ENCODE measurements around the gene COL13A1.

The COL13A1 gene

DNA sequence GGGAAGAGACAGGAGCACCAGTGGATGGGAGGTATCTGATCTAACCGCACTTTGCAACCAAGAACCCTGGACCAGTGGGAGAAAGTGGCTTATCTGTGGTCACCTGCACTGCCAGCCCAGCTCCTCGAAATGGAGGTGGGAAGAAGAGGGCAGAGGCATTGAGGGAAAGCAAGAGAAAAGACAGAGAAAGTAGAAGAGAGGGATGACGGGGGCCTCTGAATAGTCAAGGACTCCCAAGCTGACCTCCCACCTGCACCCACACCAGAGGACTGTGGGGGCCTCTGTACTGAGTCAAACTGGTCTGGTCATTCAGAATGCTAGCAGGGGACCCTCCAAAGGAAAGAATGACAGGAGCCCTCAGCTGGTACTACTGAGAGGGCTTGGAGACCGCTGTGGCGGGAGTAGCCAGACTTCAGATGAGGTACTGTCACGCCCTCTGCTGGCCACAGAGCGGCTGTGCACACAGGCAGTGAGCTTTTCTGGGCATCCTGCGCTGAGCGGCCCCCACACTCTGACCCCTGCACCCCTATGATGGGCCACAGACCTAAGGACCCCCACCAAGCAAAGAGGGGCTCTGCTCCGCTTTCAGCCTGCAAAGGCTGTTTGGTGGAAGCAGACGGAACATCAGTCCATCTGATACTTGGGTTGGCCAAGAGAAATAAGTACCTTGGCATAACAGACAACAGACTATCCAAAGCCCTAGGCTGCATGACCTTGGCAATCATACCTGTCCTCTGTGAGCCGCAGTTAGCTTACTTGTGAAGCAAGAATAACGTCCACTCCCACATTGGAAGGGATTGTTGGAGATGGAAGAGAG, 112.9 kb downstream of the COL13A1 start:
- Histone ChIP-seq H3K27ac (ENCODE audit: low read length) (no peak overlapping the region), H3K4me3 (ENCODE audit: low read depth in 1 of 2, low read length in 2 of 2) (no peak overlapping the region), H3K36me3 (ENCODE audit: control insufficient read depth in 1 of 2, insufficient read depth in 2 of 2, low read length in 2 of 2) (no peaks in the 10 kb centered on the region), H3K27me3 (ENCODE audit: low read depth, low read length) (no peaks in the 10 kb centered on the region), H3K9me3 (ENCODE audit: control insufficient read depth in 1 of 2, low read length in 2 of 2) (no peaks in the 10 kb centered on the region), H3K4me1 (ENCODE audit: control insufficient read depth in 1 of 2, insufficient read depth in 2 of 2, low read length in 2 of 2) (peaks cover 6 to 23% of the 10 kb centered on the region in 2 donors)

DNA sequence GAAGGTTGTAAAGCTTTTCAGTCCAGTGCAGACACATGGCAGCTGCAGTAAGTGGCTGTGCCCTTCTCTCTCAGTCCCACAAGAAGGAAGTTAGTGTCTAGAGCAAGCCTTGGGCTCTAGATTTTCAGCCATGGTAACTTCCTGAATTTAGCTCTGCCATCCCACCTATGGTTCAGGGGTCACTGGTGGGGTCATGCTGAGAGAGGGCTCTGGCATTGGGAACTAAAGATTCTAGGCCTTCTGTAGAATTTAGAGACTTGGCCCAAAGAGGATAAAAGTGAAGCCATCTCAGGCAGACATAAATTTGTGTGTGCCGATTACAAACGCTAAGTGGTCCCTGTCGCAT, 113.5 kb downstream of the COL13A1 start:
- no peaks in the 10 kb centered on the region for H3K9me3 ChIP-seq (ENCODE audit: control insufficient read depth in 1 of 2, low read length in 2 of 2)
- H3K4me3 ChIP-seq (ENCODE audit: low read depth in 1 of 2, low read length in 2 of 2): no peak overlapping the region
- H3K36me3 ChIP-seq (ENCODE audit: control insufficient read depth in 1 of 2, insufficient read depth in 2 of 2, low read length in 2 of 2): no peaks in the 10 kb centered on the region
- H3K4me1 ChIP-seq (ENCODE audit: control insufficient read depth in 1 of 2, insufficient read depth in 2 of 2, low read length in 2 of 2): peaks cover 6 to 23% of the 10 kb centered on the region in 2 donors
- H3K27ac ChIP-seq (ENCODE audit: low read length): no peak overlapping the region
- H3K27me3 ChIP-seq (ENCODE audit: low read depth, low read length): no peaks in the 10 kb centered on the region

DNA sequence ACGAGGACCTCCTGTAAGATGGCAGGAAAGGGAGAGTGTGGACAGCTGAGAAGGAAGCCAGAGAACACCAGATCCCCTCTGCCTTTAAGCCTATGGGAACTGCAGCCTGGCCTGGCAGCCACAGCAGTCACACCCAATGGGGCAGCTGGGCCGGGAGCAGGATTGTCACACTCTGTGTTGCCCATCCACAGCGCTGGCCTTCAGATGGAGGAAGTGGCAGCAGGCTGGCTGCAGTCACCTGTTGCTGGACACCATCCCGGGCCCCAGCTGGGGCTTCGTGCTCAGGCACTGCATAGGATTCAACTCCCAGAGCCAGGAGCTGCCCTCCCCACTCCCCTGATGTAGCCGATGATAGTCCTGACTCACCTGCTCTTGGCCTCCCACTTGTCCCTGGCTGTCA, 114.4 kb downstream of the COL13A1 start:
- H3K27me3 ChIP-seq (ENCODE audit: low read depth, low read length): no peaks in the 10 kb centered on the region
- no peaks in the 10 kb centered on the region for H3K9me3 ChIP-seq (ENCODE audit: control insufficient read depth in 1 of 2, low read length in 2 of 2)
- no peak overlapping the region for H3K4me3 ChIP-seq (ENCODE audit: low read depth in 1 of 2, low read length in 2 of 2)
- no peaks in the 10 kb centered on the region for H3K36me3 ChIP-seq (ENCODE audit: control insufficient read depth in 1 of 2, insufficient read depth in 2 of 2, low read length in 2 of 2)
- H3K27ac ChIP-seq (ENCODE audit: low read length): no peak overlapping the region
- peaks cover 6 to 20% of the 10 kb centered on the region in 2 donors for H3K4me1 ChIP-seq (ENCODE audit: control insufficient read depth in 1 of 2, insufficient read depth in 2 of 2, low read length in 2 of 2)

DNA sequence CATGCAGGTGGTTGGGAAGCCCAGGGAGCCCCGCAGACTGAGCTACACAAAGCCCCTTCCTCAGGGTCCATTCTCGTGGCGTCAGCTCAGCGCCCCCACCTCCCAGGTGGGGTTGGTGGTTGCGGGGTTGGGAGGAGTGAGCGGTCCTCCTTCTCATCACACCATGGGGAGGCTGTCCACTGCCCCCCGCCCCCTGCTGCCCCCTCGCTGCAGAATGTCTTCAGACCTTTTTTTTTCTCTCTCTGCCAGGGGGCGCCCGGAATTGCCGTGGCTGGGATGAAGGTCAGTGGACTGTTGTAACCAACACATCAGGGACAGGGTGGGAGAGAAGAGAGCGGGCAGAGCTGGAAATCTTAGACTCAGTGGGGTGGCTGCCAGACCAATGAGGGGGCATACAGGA, 116.3 kb downstream of the COL13A1 start:
- Histone ChIP-seq H3K4me1 (ENCODE audit: control insufficient read depth in 1 of 2, insufficient read depth in 2 of 2, low read length in 2 of 2) (peaks cover 0 to 4% of the 10 kb centered on the region in 2 donors), H3K27ac (ENCODE audit: low read length) (no peak overlapping the region), H3K27me3 (ENCODE audit: low read depth, low read length) (no peaks in the 10 kb centered on the region), H3K36me3 (ENCODE audit: control insufficient read depth in 1 of 2, insufficient read depth in 2 of 2, low read length in 2 of 2) (no peaks in the 10 kb centered on the region), H3K9me3 (ENCODE audit: control insufficient read depth in 1 of 2, low read length in 2 of 2) (no peaks in the 10 kb centered on the region), H3K4me3 (ENCODE audit: low read depth in 1 of 2, low read length in 2 of 2) (no peak overlapping the region)

DNA sequence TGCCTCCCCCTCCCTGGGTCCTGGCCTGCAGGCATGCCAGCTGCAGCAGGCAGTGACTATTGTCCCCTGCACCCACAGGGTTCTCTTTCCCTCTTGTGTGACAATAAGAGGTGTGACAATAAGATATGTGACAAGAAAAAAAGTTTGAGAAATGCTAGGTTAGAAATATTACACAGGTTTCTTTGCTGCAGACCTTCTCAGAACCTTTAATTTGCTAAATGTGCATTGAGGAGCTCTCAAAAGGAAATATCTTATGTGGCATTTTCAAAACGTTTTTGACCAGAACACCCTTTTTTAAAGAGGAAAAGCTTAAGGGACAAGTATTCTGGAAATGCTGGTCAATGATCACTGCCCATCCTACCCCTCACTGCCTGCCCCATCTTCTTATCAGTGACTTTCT, 117.5 kb downstream of the COL13A1 start:
- peaks cover 0 to 4% of the 10 kb centered on the region in 2 donors for H3K4me1 ChIP-seq (ENCODE audit: control insufficient read depth in 1 of 2, insufficient read depth in 2 of 2, low read length in 2 of 2)
- no peak overlapping the region for H3K4me3 ChIP-seq (ENCODE audit: low read depth in 1 of 2, low read length in 2 of 2)
- no peak overlapping the region for H3K27ac ChIP-seq (ENCODE audit: low read length)
- no peaks in the 10 kb centered on the region for H3K27me3 ChIP-seq (ENCODE audit: low read depth, low read length)
- H3K36me3 ChIP-seq (ENCODE audit: control insufficient read depth in 1 of 2, insufficient read depth in 2 of 2, low read length in 2 of 2): no peaks in the 10 kb centered on the region
- no peaks in the 10 kb centered on the region for H3K9me3 ChIP-seq (ENCODE audit: control insufficient read depth in 1 of 2, low read length in 2 of 2)

DNA sequence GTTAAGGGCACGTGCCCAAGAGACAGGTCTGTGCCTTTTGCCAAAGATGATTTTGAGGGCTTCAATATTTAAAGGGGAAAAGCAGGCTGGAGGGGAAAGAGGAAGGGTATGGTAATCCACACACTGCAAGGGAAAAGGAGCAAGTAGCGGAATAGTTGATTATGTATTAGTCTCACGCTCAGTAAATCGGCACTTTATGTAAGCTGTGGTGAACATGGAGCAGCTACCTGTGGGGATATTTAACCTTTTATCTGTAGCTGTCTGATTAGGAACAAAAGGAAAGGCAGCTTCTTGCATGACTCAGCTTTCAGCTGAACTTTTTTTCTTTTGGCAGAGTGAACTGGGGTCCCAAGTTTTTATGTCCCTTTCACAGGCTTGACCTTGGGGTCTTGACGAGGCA, 123.4 kb downstream of the COL13A1 start:
- H3K36me3 ChIP-seq (ENCODE audit: control insufficient read depth in 1 of 2, insufficient read depth in 2 of 2, low read length in 2 of 2): no peaks in the 10 kb centered on the region
- H3K27me3 ChIP-seq (ENCODE audit: low read depth, low read length): no peaks in the 10 kb centered on the region
- H3K27ac ChIP-seq (ENCODE audit: low read length): no peak overlapping the region

DNA sequence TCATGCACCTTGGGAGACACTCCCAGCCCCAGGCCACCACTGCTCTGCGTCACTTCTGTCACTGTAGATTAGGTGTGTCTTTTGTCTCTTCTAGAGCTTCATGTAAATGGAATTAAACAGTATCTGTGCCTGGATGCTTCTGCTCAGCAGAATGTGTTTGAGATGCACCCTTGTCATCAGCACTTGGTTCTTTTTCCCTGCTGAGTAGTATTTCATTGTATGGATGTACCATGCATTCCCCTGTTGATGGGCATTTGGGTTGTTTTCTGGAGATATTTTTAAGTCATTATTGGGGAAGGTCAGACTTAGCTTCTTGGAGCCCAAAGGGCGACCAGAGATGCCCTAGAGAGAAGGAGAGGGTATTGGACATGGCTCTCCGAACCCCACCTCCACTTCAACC, 126.6 kb downstream of the COL13A1 start:
- Histone ChIP-seq H3K27ac (ENCODE audit: low read length) (no peak overlapping the region), H3K4me1 (ENCODE audit: control insufficient read depth in 1 of 2, insufficient read depth in 2 of 2, low read length in 2 of 2) (no peaks in the 10 kb centered on the region), H3K36me3 (ENCODE audit: control insufficient read depth in 1 of 2, insufficient read depth in 2 of 2, low read length in 2 of 2) (no peaks in the 10 kb centered on the region), H3K9me3 (ENCODE audit: control insufficient read depth in 1 of 2, low read length in 2 of 2) (peaks cover 0 to 6% of the 10 kb centered on the region in 2 donors), H3K27me3 (ENCODE audit: low read depth, low read length) (no peaks in the 10 kb centered on the region), H3K4me3 (ENCODE audit: low read depth in 1 of 2, low read length in 2 of 2) (no peak overlapping the region)

More for the DNA sequence above, 123.4 kb downstream of the COL13A1 start:
- H3K4me3 ChIP-seq (ENCODE audit: low read depth in 1 of 2, low read length in 2 of 2): no peak overlapping the region
- peaks cover 0 to 6% of the 10 kb centered on the region in 2 donors for H3K9me3 ChIP-seq (ENCODE audit: control insufficient read depth in 1 of 2, low read length in 2 of 2)
- no peaks in the 10 kb centered on the region for H3K4me1 ChIP-seq (ENCODE audit: control insufficient read depth in 1 of 2, insufficient read depth in 2 of 2, low read length in 2 of 2)

DNA sequence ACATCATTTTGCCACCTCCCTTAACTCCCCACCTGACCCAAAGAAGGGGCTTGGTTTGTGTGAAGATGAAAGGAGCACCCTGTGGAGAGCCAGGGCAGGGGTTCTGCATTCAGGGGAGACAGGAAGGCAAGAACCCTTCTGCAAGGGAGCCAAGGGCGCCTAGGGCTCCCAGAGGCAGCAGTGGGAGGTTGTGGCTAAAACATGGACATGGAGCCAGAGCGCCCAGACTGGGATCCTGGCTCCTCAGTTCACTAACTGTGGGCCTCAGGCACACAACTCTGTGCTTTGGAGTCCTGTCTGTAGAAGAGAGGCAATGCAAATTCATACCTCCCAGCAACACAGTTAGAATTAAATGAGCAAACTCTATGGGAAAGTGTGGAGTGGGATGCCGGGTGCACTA, 127.9 kb downstream of the COL13A1 start:
- H3K27me3 ChIP-seq (ENCODE audit: low read depth, low read length): no peaks in the 10 kb centered on the region
- H3K27ac ChIP-seq (ENCODE audit: low read length): no peak overlapping the region
- H3K4me1 ChIP-seq (ENCODE audit: control insufficient read depth in 1 of 2, insufficient read depth in 2 of 2, low read length in 2 of 2): no peaks in the 10 kb centered on the region
- H3K9me3 ChIP-seq (ENCODE audit: control insufficient read depth in 1 of 2, low read length in 2 of 2): peaks cover 0 to 6% of the 10 kb centered on the region in 2 donors
- no peak overlapping the region for H3K4me3 ChIP-seq (ENCODE audit: low read depth in 1 of 2, low read length in 2 of 2)
- no peaks in the 10 kb centered on the region for H3K36me3 ChIP-seq (ENCODE audit: control insufficient read depth in 1 of 2, insufficient read depth in 2 of 2, low read length in 2 of 2)

DNA sequence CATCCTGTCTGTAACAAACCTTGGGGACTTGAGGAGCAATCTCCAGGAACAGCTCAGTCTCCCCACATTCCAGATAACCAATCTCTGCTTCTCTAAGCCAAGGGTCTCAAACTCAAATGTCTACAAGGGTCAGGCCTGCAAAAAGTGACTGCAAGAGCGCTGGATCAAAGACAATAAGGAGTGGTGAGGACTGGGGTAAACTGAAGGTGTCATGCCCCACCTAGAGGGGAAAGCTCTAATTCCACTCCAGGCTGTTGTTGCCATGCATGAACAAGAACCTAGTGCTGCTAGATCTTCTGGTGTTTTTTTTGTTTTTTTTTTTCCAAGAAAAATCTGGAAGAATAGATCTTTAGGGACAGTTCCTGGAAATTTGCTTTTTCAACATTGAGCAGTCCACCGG, 133.1 kb downstream of the COL13A1 start:
- H3K4me3 ChIP-seq (ENCODE audit: low read depth in 1 of 2, low read length in 2 of 2): no peak overlapping the region
- no peak overlapping the region for H3K27ac ChIP-seq (ENCODE audit: low read length)
- no peaks in the 10 kb centered on the region for H3K27me3 ChIP-seq (ENCODE audit: low read depth, low read length)
- H3K36me3 ChIP-seq (ENCODE audit: control insufficient read depth in 1 of 2, insufficient read depth in 2 of 2, low read length in 2 of 2): no peaks in the 10 kb centered on the region
- H3K4me1 ChIP-seq (ENCODE audit: control insufficient read depth in 1 of 2, insufficient read depth in 2 of 2, low read length in 2 of 2): no peaks in the 10 kb centered on the region
- no peaks in the 10 kb centered on the region for H3K9me3 ChIP-seq (ENCODE audit: control insufficient read depth in 1 of 2, low read length in 2 of 2)

DNA sequence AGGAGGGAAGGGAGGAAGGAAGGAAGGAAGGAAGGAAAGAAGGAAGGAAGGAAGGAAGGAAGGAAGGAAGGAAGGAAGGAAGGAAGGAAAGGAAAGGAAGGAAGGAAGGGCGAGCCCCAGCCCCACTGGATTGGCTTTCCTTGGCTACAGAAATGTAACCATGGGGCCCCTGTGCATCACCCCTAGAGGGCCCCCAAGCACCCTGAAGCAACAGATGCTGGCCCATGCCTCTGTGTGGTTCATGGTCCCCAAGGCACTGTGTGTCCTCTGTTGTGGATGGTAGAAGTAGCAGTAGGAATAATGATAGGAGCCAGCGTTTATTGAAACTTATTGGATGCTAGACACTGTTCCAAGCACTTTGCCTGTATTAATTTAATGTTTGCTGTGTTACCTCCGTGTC, 134.4 kb downstream of the COL13A1 start:
- no peaks in the 10 kb centered on the region for H3K4me1 ChIP-seq (ENCODE audit: control insufficient read depth in 1 of 2, insufficient read depth in 2 of 2, low read length in 2 of 2)
- H3K27ac ChIP-seq (ENCODE audit: low read length): no peak overlapping the region
- H3K36me3 ChIP-seq (ENCODE audit: control insufficient read depth in 1 of 2, insufficient read depth in 2 of 2, low read length in 2 of 2): no peaks in the 10 kb centered on the region
- H3K27me3 ChIP-seq (ENCODE audit: low read depth, low read length): no peaks in the 10 kb centered on the region
- peaks cover 0 to 3% of the 10 kb centered on the region in 2 donors for H3K9me3 ChIP-seq (ENCODE audit: control insufficient read depth in 1 of 2, low read length in 2 of 2)
- H3K4me3 ChIP-seq (ENCODE audit: low read depth in 1 of 2, low read length in 2 of 2): no peak overlapping the region

DNA sequence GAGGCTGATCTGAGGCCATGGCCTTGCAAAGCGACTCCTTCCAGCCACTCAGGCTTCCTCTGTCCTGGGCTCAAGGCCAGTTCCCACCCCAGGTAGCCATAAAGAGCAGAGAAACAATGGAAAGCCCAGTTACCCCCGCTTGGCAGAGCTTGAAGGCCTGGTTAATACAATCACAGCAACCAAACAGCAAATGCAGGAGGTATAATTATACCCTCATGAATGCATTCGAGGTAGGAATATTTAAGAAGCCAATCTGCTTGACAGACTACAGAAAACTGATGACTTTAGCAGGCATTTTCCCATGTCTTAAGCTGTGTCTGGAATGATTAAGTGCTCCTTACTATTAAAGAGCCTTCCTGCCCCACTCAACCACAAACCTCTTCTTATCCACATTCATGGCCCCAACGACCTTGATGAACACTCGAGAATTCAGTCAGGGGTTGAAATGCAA, 136.9 kb downstream of the COL13A1 start:
- no peak overlapping the region for H3K4me3 ChIP-seq (ENCODE audit: low read depth in 1 of 2, low read length in 2 of 2)
- H3K27me3 ChIP-seq (ENCODE audit: low read depth, low read length): no peaks in the 10 kb centered on the region
- no peaks in the 10 kb centered on the region for H3K4me1 ChIP-seq (ENCODE audit: control insufficient read depth in 1 of 2, insufficient read depth in 2 of 2, low read length in 2 of 2)

DNA sequence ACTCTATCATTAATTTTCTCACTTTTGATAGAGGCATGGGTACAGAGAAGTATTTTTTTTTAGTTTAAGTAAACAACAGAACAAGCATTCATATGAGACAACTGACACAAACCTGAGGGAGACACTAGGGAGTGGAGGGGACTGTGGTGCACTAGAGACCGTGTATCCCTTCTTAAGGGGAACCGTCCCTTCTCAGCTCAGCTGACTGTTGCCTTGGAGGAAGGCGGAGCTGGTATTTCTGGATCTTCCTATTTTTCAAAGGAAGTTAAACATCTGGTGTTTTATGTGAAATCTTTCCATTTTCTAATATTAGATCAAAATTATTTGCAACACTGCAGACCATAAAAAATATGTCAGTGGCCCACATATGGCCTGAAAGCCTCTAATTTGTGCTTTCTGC, 137.4 kb downstream of the COL13A1 start:
- H3K27me3 ChIP-seq (ENCODE audit: low read depth, low read length): no peaks in the 10 kb centered on the region
- no peaks in the 10 kb centered on the region for H3K4me1 ChIP-seq (ENCODE audit: control insufficient read depth in 1 of 2, insufficient read depth in 2 of 2, low read length in 2 of 2)
- no peaks in the 10 kb centered on the region for H3K36me3 ChIP-seq (ENCODE audit: control insufficient read depth in 1 of 2, insufficient read depth in 2 of 2, low read length in 2 of 2)

More for the DNA sequence above, 136.9 kb downstream of the COL13A1 start:
- Histone ChIP-seq H3K36me3 (ENCODE audit: control insufficient read depth in 1 of 2, insufficient read depth in 2 of 2, low read length in 2 of 2) (no peaks in the 10 kb centered on the region), H3K27ac (ENCODE audit: low read length) (no peak overlapping the region), H3K9me3 (ENCODE audit: control insufficient read depth in 1 of 2, low read length in 2 of 2) (peaks cover 0 to 3% of the 10 kb centered on the region in 2 donors)

More for the DNA sequence above, 137.4 kb downstream of the COL13A1 start:
- no peak overlapping the region for H3K4me3 ChIP-seq (ENCODE audit: low read depth in 1 of 2, low read length in 2 of 2)
- H3K9me3 ChIP-seq (ENCODE audit: control insufficient read depth in 1 of 2, low read length in 2 of 2): peaks cover 0 to 3% of the 10 kb centered on the region in 2 donors
- H3K27ac ChIP-seq (ENCODE audit: low read length): no peak overlapping the region
